Measurements from ENCODE around the gene BMP5. TPM values are rescaled to one million over a fixed set of nuclear protein-coding genes. Genes with fewer than 3 reads are reported as not detected.

Gene BMP5
- total RNA-seq, 1 experiment from 2014 or later: not detected

- intact Hi-C loops (cut with micrococcal nuclease): no loop called here
- Mint-ChIP-seq H3K27ac (ENCODE audit: low read depth, unreplicated experiment) (peak overlapping the region; percentile 61), H3K36me3 (ENCODE audit: insufficient read depth, unreplicated experiment) (no peaks in the 10 kb centered on the region), H3K4me1 (ENCODE audit: insufficient read depth, unreplicated experiment) (peaks cover 10% of the 10 kb centered on the region), H3K9me3 (ENCODE audit: unreplicated experiment) (no peaks in the 10 kb centered on the region), H3K27me3 (ENCODE audit: insufficient read depth, unreplicated experiment) (no peaks in the 10 kb centered on the region), H3K4me3 (ENCODE audit: unreplicated experiment) (no peak overlapping the region)
- DNase-seq (ENCODE audit: unreplicated experiment): peak; percentile 32
- POLR2A ChIA-PET: interaction anchor here (0.5 to 1.5 kb wide), 2 partner anchors 20 to 22 kb away, joined by 3 to 4 read pairs; no protein-coding TSS in a partner anchor
- CTCF ChIA-PET: no interaction called here
- TF ChIP-seq CTCF (IDR thresholded peaks at IDR 0.05; ENCODE audit: unreplicated experiment): no peak
- no TSS peak for BruUV-seq (replicated peaks)
Observed at GRCh38 chr6:55794136-55794812, 81.1 kb downstream of the BMP5 start.

- Mint-ChIP-seq H3K4me1 (ENCODE audit: insufficient read depth, unreplicated experiment) (no peaks in the 10 kb centered on the region), H3K9me3 (ENCODE audit: unreplicated experiment) (no peaks in the 10 kb centered on the region), H3K27me3 (ENCODE audit: insufficient read depth, unreplicated experiment) (no peaks in the 10 kb centered on the region), H3K36me3 (ENCODE audit: insufficient read depth, unreplicated experiment) (no peaks in the 10 kb centered on the region), H3K4me3 (ENCODE audit: unreplicated experiment) (no peak overlapping the region), H3K27ac (ENCODE audit: low read depth, unreplicated experiment) (no peak overlapping the region)
- POLR2A ChIA-PET: no interaction called here
- CTCF ChIA-PET: no interaction called here
- intact Hi-C loops (cut with micrococcal nuclease): no loop called here
- no peak for DNase-seq (ENCODE audit: unreplicated experiment)
- no peak for TF ChIP-seq CTCF (IDR thresholded peaks at IDR 0.05; ENCODE audit: unreplicated experiment)
- no TSS peak for BruUV-seq (replicated peaks)
Observed at GRCh38 chr6:55785273-55785672, 90.1 kb downstream of the BMP5 start.

- intact Hi-C loops (cut with micrococcal nuclease): no loop called here
- BruUV-seq (replicated peaks): no TSS peak
- Mint-ChIP-seq H3K36me3 (ENCODE audit: insufficient read depth, unreplicated experiment) (no peaks in the 10 kb centered on the region), H3K4me3 (ENCODE audit: unreplicated experiment) (no peak overlapping the region), H3K27ac (ENCODE audit: low read depth, unreplicated experiment) (no peak overlapping the region), H3K27me3 (ENCODE audit: insufficient read depth, unreplicated experiment) (no peaks in the 10 kb centered on the region), H3K9me3 (ENCODE audit: unreplicated experiment) (no peaks in the 10 kb centered on the region), H3K4me1 (ENCODE audit: insufficient read depth, unreplicated experiment) (peaks cover 10% of the 10 kb centered on the region)
- ChIA-PET POLR2A (interaction anchor here (0.7 kb wide), 1 partner anchor 24 kb away, joined by 3 read pairs; no protein-coding TSS in a partner anchor), CTCF (no interaction called here)
- no peak for DNase-seq (ENCODE audit: unreplicated experiment)
- no peak for TF ChIP-seq CTCF (IDR thresholded peaks at IDR 0.05; ENCODE audit: unreplicated experiment)
Observed at GRCh38 chr6:55782275-55782674, 93.1 kb downstream of the BMP5 start.

GRCh38 chr6:55778705-55779104 is 96.7 kb downstream of the BMP5 start:
- POLR2A ChIA-PET: interaction anchor here (0.7 kb wide), 1 partner anchor 9 kb away, joined by 3 read pairs; no protein-coding TSS in a partner anchor
- H3K4me1 Mint-ChIP-seq (ENCODE audit: insufficient read depth, unreplicated experiment): peaks cover 13% of the 10 kb centered on the region
- BruUV-seq (replicated peaks): no TSS peak
- intact Hi-C loops (cut with micrococcal nuclease): no loop called here
- DNase-seq (ENCODE audit: unreplicated experiment): no peak
- no peaks in the 10 kb centered on the region for H3K9me3 Mint-ChIP-seq (ENCODE audit: unreplicated experiment)
- no peaks in the 10 kb centered on the region for H3K36me3 Mint-ChIP-seq (ENCODE audit: insufficient read depth, unreplicated experiment)
- CTCF ChIA-PET: interaction anchor here (0.6 to 0.7 kb wide), 2 partner anchors 36 to 159 kb away, joined by 3 read pairs; no protein-coding TSS in a partner anchor
- H3K27me3 Mint-ChIP-seq (ENCODE audit: insufficient read depth, unreplicated experiment): no peaks in the 10 kb centered on the region
- H3K27ac Mint-ChIP-seq (ENCODE audit: low read depth, unreplicated experiment): no peak overlapping the region
- no peak for TF ChIP-seq CTCF (IDR thresholded peaks at IDR 0.05; ENCODE audit: unreplicated experiment)
- no peak overlapping the region for H3K4me3 Mint-ChIP-seq (ENCODE audit: unreplicated experiment)

Measured in MCF 10A (cell line).